Neutrophil (primary cell): ENCODE data around the gene COA4.

Experiments used
- H3K27ac ChIP-seq: fragments of 200-600 bp; sonication (generic); 2 replicates; pipeline ENCODE4 v1.5.1; 2016; ENCODE audit warnings: mild to moderate bottlenecking, moderate library complexity
- H3K27me3 ChIP-seq: fragments of 200-600 bp; sonication (generic); 2 replicates; pipeline ENCODE4 v1.6.0; 2016; ENCODE audit warnings: mild to moderate bottlenecking
- H3K36me3 ChIP-seq: fragments of 200-600 bp; sonication (generic); 2 replicates; pipeline ENCODE4 v1.5.1; 2017
- H3K4me1 ChIP-seq, 2 experiments: fragments of 200-600 bp in 1 of 2; sonication (generic) in 1 of 2; 1 replicate in 1 of 2; 2 replicates in 1 of 2; pipeline versions ENCODE4 v1.5.1 to v1.6.1; 2013 to 2016; ENCODE audit warnings: low read depth in 1 of 2, low read length in 1 of 2, mild to moderate bottlenecking in 1 of 2, moderate library complexity in 1 of 2; ENCODE audit not compliant: control insufficient read depth in 1 of 2, insufficient read depth in 1 of 2
- H3K4me3 ChIP-seq, 2 experiments: fragments of 200-600 bp in 1 of 2; sonication (generic) in 1 of 2; 1 replicate in 1 of 2; 2 replicates in 1 of 2; pipeline ENCODE4 v1.5.1; 2013 to 2016; ENCODE audit warnings: low read depth in 1 of 2, low read length in 1 of 2, mild to moderate bottlenecking in 1 of 2, moderate library complexity in 1 of 2
- H3K9me3 ChIP-seq: fragments of 200-600 bp; sonication (generic); 2 replicates; pipeline ENCODE4 v1.5.1; 2016
- CTCF ChIP-seq: fragments of 200-600 bp; sonication (generic); IDR thresholded peaks from 2 replicates; pipeline ENCODE4 v1.5.1; 2016; ENCODE audit warnings: antibody characterized with exemption

Gene COA4

GRCh38 chr11:73830261-73830660 is 46.4 kb downstream of the COA4 start:
- H3K27ac ChIP-seq: no peak overlapping the region
- TF ChIP-seq CTCF: no peak
- H3K4me3 ChIP-seq: no peak overlapping the region
- H3K4me1 ChIP-seq: peaks cover 3 to 4% of the 10 kb centered on the region in 2 experiments
- H3K36me3 ChIP-seq: peaks cover 16% of the 10 kb centered on the region
- H3K27me3 ChIP-seq: no peaks in the 10 kb centered on the region
- H3K9me3 ChIP-seq: no peaks in the 10 kb centered on the region
